ENCODE measurements around the gene SPATA19.

The SPATA19 gene

GRCh38 chr11:133793271-133794035 is 51.9 kb downstream of the SPATA19 start:
- no peaks in the 10 kb centered on the region for H3K4me1 Mint-ChIP-seq
- no peaks in the 10 kb centered on the region for H3K36me3 Mint-ChIP-seq
- H3K4me3 Mint-ChIP-seq: no peak overlapping the region
- no peak overlapping the region for H3K27ac Mint-ChIP-seq
- peaks cover 24% of the 10 kb centered on the region for H3K27me3 Mint-ChIP-seq
- peaks cover 14% of the 10 kb centered on the region for H3K9me3 Mint-ChIP-seq
- ATAC-seq: no peak

- H3K9me3 Mint-ChIP-seq: peaks cover 14% of the 10 kb centered on the region
Observed at GRCh38 chr11:133790995-133791394, 54.3 kb downstream of the SPATA19 start.

More at GRCh38 chr11:133790995-133791394, 54.3 kb downstream of the SPATA19 start:
- Mint-ChIP-seq H3K4me3 (no peak overlapping the region), H3K27me3 (peaks cover 38% of the 10 kb centered on the region), H3K27ac (no peak overlapping the region), H3K4me1 (peaks cover 6% of the 10 kb centered on the region), H3K36me3 (no peaks in the 10 kb centered on the region)
- no peak for ATAC-seq
